ENCODE measurements around the gene CDC14C. TPM values are rescaled to one million over a fixed set of nuclear protein-coding genes. Genes with fewer than 3 reads are reported as not detected.

The CDC14C gene
- total and polyA plus RNA-seq, 9 of the 15 experiments (the other 6 are each of a cell fraction or from before 2014, with no cell fraction given): not detected

DNA sequence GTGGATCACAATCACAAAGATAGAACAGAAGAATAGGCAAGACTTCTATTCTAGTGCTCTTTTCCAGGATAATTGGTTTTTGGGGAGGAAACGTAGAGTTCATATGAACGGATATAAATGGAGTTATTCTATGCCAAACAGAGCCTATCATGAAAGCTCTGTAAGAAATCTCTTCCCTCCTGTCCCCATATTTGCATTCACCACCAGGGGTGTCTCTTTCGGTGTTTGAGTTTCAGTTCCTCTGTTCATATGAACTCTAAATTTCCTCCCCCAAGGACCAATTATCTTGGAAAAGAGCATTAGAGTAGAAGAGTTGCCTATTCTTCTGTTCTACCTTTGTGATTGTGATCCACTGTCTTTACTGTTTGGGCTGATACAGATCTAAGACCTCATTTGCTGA, 48.3 kb upstream of the CDC14C start (continued):
- TF ChIP-seq DMBX1 (CRISPR knock-in tag; IDR thresholded peaks at IDR 0.05; ENCODE audit: borderline replicate concordance) (no peak), PCBP1 (IDR thresholded peaks at IDR 0.05; ENCODE audit: low read depth, low read length, poor library complexity, severe bottlenecking) (no peak), XRCC4 (IDR thresholded peaks at IDR 0.05; ENCODE audit: extremely low read depth, insufficient read depth, insufficient read length) (no peak)

DNA sequence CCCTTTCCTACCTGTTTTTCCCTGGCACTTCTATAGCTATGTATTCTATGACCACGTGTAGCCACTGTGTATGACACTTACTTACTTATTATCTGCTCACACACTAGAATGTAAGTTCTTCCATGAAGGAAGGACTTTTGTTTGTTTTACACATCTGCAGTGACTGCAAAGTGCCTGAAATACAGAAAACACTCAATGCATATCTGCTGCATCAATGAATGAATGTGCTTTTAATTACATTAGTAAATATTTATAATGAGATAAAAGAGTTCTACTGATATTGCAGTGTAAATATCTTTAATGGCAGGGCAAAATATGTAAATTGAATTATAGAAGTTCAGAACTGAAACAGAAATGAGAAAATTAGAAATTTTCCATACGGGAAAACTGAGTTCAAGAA, 43.5 kb upstream of the CDC14C start:
- TF ChIP-seq, protein P1, sequence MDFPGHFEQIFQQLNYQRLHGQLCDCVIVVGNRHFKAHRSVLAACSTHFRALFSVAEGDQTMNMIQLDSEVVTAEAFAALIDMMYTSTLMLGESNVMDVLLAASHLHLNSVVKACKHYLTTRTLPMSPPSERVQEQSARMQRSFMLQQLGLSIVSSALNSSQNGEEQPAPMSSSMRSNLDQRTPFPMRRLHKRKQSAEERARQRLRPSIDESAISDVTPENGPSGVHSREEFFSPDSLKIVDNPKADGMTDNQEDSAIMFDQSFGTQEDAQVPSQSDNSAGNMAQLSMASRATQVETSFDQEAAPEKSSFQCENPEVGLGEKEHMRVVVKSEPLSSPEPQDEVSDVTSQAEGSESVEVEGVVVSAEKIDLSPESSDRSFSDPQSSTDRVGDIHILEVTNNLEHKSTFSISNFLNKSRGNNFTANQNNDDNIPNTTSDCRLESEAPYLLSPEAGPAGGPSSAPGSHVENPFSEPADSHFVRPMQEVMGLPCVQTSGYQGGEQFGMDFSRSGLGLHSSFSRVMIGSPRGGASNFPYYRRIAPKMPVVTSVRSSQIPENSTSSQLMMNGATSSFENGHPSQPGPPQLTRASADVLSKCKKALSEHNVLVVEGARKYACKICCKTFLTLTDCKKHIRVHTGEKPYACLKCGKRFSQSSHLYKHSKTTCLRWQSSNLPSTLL (IDR thresholded peaks at IDR 0.05): no peak
- TF ChIP-seq, protein P2, sequence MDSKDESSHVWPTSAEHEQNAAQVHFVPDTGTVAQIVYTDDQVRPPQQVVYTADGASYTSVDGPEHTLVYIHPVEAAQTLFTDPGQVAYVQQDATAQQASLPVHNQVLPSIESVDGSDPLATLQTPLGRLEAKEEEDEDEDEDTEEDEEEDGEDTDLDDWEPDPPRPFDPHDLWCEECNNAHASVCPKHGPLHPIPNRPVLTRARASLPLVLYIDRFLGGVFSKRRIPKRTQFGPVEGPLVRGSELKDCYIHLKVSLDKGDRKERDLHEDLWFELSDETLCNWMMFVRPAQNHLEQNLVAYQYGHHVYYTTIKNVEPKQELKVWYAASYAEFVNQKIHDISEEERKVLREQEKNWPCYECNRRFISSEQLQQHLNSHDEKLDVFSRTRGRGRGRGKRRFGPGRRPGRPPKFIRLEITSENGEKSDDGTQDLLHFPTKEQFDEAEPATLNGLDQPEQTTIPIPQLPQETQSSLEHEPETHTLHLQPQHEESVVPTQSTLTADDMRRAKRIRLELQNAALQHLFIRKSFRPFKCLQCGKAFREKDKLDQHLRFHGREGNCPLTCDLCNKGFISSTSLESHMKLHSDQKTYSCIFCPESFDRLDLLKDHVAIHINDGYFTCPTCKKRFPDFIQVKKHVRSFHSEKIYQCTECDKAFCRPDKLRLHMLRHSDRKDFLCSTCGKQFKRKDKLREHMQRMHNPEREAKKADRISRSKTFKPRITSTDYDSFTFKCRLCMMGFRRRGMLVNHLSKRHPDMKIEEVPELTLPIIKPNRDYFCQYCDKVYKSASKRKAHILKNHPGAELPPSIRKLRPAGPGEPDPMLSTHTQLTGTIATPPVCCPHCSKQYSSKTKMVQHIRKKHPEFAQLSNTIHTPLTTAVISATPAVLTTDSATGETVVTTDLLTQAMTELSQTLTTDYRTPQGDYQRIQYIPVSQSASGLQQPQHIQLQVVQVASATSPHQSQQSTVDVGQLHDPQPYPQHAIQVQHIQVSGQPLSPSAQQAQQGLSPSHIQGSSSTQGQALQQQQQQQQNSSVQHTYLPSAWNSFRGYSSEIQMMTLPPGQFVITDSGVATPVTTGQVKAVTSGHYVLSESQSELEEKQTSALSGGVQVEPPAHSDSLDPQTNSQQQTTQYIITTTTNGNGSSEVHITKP (IDR thresholded peaks at IDR 0.05; ENCODE audit: partially characterized antibody): no peak
- TF ChIP-seq, protein P3, sequence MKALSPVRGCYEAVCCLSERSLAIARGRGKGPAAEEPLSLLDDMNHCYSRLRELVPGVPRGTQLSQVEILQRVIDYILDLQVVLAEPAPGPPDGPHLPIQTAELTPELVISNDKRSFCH (CRISPR knock-in tag; IDR thresholded peaks at IDR 0.05): no peak
- TF ChIP-seq, protein P3 (tag; IDR thresholded peaks at IDR 0.05): no peak
- no peak for TF ChIP-seq RNF2 (IDR thresholded peaks at IDR 0.05)
- TF ChIP-seq NR2C2 (CRISPR knock-in tag; IDR thresholded peaks at IDR 0.05): no peak
- TF ChIP-seq NR2C2 (tag; IDR thresholded peaks at IDR 0.05): no peak
- H3K4me1 ChIP-seq (replicated peaks in 1 of 2; ENCODE audit: control insufficient read depth in 2 of 2, insufficient read depth in 2 of 2, low read length in 2 of 2): no peaks in the 10 kb centered on the region
- no peaks in the 10 kb centered on the region for H3K36me3 ChIP-seq (ENCODE audit: control insufficient read depth, insufficient read depth, low read length)
- no peak for ATAC-seq
- POLR2A ChIA-PET: no interaction called here
- no peak overlapping the region for H3K9ac ChIP-seq (ENCODE audit: insufficient read depth in 1 of 2, low read depth in 2 of 2, low read length in 2 of 2)
- H4K20me1 ChIP-seq (replicated peaks; ENCODE audit: control insufficient read depth, insufficient read depth, low read length): no peaks in the 10 kb centered on the region
- in situ Hi-C loops (cut with MboI): no loop called here
- H3K27me3 ChIP-seq (ENCODE audit: control insufficient read depth in 2 of 2, insufficient read depth in 2 of 2, low read length in 2 of 2): no peaks in the 10 kb centered on the region
- no peak for FAIRE-seq
- H3K9me1 ChIP-seq (ENCODE audit: control insufficient read depth, insufficient read depth, low read length): no peaks in the 10 kb centered on the region
- no peak overlapping the region for H3K4me3 ChIP-seq
- H3K27ac ChIP-seq (ENCODE audit: extremely low read depth, low read depth, low read length): no peak overlapping the region
- H3K79me2 ChIP-seq (ENCODE audit: control insufficient read depth, insufficient read depth, low read length): no peaks in the 10 kb centered on the region
- intact Hi-C loops (cut with micrococcal nuclease): no loop called here
- H2AFZ ChIP-seq (ENCODE audit: low read depth, low read length): no peak overlapping the region
- H3K4me2 ChIP-seq (ENCODE audit: insufficient read depth, low read length): no peak overlapping the region
- CTCF ChIA-PET (ENCODE audit: low intra/inter-chr PET ratio): no interaction called here
- BruUV-seq (replicated peaks): no TSS peak
- no peak for DNase-seq (ENCODE audit: extremely low read depth in 1 of 4, low spot score in 3 of 4)
- H3K9me3 ChIP-seq (replicated peaks; ENCODE audit: control insufficient read depth, insufficient read depth, low read depth, low read length): no peaks in the 10 kb centered on the region
- 0% methylated on average over 2 of the region's 2 CpGs for WGBS (ENCODE audit: insufficient coverage, low coverage, missing lambda C conversion rate)
